Activated CD4-positive, alpha-beta T cell treated with anti-CD3 and anti-CD28 coated beads, Interleukin-2, amount 50 U/mL, for 24 hours (primary cell): ENCODE measurements around the gene PANK4.
"Not testable (repeated sequence)": the region's sequence is repeated elsewhere in the genome, so short reads cannot be mapped to it uniquely, and the experiment has no call there.

Experiments used
- DNase-seq, 2 donors: peaks; one replicate each; pipeline ENCODE4 v3.0.0-alpha.2; 2020; ENCODE audit warnings: low read depth in 1 of 2, low spot score in 1 of 2

PANK4 gene

GRCh38 chr1:2525920-2526823 lies at the start of gene PANK4:
TSS of gene PANK4 (minus strand) at chr1:2526596. CDS start at chr1:2526587, 9 bp downstream.
- peak; percentile 76 to 82 for DNase-seq

- DNase-seq = no peak
These were observed 48.0 kb upstream of the PANK4 start for GRCh38 chr1:2574350-2574749.

- no peak for DNase-seq
These were observed 47.0 kb upstream of the PANK4 start for GRCh38 chr1:2573250-2573920.

- DNase-seq = no peak
These were observed 45.0 kb upstream of the PANK4 start for GRCh38 chr1:2571348-2571747.

- DNase-seq = no peak
These were observed 43.9 kb upstream of the PANK4 start for GRCh38 chr1:2570332-2570731.

GRCh38 chr1:2569703-2570102 lies 43.3 kb upstream of the PANK4 start:
- not testable (repeated sequence) for DNase-seq

- no peak for DNase-seq
These were observed 42.7 kb upstream of the PANK4 start for GRCh38 chr1:2569060-2569459.

- DNase-seq = not testable (repeated sequence)
These were observed 41.9 kb upstream of the PANK4 start for GRCh38 chr1:2568187-2568816.

- no peak for DNase-seq
These were observed 40.8 kb upstream of the PANK4 start for GRCh38 chr1:2567083-2567679.

GRCh38 chr1:2566101-2567045 lies 40.0 kb upstream of the PANK4 start:
- no peak for DNase-seq

- DNase-seq = no peak
These were observed 38.5 kb upstream of the PANK4 start for GRCh38 chr1:2564815-2565374.

GRCh38 chr1:2564006-2564814 lies 37.8 kb upstream of the PANK4 start:
- DNase-seq = no peak

GRCh38 chr1:2563205-2563604 lies 36.8 kb upstream of the PANK4 start:
- DNase-seq = no peak

- no peak for DNase-seq
These were observed 35.8 kb upstream of the PANK4 start for GRCh38 chr1:2561898-2562895.

GRCh38 chr1:2561446-2561845 lies 35.0 kb upstream of the PANK4 start:
- DNase-seq = no peak

- no peak for DNase-seq
These were observed 34.1 kb upstream of the PANK4 start for GRCh38 chr1:2560299-2561073.
